Measurements from ENCODE around the gene FMO3.

FMO3 gene

DNA sequence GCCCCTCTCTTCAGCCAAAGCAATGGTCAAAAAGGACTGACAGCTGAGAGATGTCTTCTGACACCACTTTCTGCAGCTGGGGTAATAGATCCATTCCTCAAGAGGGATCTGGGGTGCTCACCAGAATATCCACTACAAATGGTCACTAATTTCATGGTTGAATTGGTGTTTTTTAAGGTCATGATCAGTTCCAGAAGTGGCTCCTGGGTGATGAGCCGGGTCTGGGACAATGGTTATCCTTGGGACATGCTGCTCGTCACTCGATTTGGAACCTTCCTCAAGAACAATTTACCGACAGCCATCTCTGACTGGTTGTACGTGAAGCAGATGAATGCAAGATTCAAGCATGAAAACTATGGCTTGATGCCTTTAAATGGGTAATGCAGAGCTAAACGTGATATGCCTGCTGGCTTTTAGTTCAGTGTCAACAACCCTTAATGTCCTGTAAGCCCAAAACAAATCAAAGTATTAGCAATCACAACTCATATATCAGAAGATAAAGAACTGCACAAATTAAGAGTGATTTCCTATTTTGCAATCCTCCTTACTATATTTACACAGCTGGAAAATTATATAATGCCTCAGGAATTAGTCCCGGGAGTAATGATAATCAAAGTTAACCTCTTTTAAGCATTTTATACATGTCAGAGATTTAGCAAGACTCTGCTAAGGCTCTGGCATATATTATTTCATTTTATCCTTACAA lies 20.1 kb downstream of the FMO3 start:
- no peaks in the 10 kb centered on the region for H3K36me3 ChIP-seq
- TF ChIP-seq, protein P1, sequence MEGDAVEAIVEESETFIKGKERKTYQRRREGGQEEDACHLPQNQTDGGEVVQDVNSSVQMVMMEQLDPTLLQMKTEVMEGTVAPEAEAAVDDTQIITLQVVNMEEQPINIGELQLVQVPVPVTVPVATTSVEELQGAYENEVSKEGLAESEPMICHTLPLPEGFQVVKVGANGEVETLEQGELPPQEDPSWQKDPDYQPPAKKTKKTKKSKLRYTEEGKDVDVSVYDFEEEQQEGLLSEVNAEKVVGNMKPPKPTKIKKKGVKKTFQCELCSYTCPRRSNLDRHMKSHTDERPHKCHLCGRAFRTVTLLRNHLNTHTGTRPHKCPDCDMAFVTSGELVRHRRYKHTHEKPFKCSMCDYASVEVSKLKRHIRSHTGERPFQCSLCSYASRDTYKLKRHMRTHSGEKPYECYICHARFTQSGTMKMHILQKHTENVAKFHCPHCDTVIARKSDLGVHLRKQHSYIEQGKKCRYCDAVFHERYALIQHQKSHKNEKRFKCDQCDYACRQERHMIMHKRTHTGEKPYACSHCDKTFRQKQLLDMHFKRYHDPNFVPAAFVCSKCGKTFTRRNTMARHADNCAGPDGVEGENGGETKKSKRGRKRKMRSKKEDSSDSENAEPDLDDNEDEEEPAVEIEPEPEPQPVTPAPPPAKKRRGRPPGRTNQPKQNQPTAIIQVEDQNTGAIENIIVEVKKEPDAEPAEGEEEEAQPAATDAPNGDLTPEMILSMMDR (IDR thresholded peaks at IDR 0.05; ENCODE audit: low read depth, low read length) = no peak
- no peak overlapping the region for H3K4me3 ChIP-seq (ENCODE audit: low read depth, low read length)
- no peak for DNase-seq
- no peaks in the 10 kb centered on the region for H3K9me3 ChIP-seq
- no peaks in the 10 kb centered on the region; the same call in 1 of the 2 replicates for H3K27me3 ChIP-seq
- no peaks in the 10 kb centered on the region for H3K4me1 ChIP-seq

DNA sequence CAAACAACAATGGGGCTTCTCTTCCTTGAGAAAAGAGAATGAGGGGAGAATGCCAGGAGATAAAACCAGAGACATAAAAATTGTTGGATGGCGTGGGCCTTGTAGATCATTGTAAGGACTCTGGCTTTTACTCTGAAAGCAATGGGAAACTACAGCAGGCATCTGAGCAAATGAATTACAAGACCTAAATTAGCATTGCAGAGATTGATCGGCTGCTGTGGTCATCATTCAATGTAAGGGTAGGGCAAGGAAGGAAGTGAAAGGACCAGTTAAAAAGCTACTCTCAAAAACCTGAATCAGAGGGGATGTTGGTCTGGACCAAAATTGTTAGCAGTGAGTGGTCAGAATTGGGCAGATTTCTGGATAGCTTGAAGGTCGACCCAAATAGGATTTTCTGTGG lies 21.4 kb downstream of the FMO3 start:
- H3K4me3 ChIP-seq (ENCODE audit: low read depth, low read length) = no peak overlapping the region
- H3K4me1 ChIP-seq = no peaks in the 10 kb centered on the region
- no peak for DNase-seq
- H3K36me3 ChIP-seq = no peaks in the 10 kb centered on the region
- no peaks in the 10 kb centered on the region; the same call in 1 of the 2 replicates for H3K27me3 ChIP-seq
- TF ChIP-seq, protein P1 (IDR thresholded peaks at IDR 0.05; ENCODE audit: low read depth, low read length) = no peak
- H3K9me3 ChIP-seq = no peaks in the 10 kb centered on the region

DNA sequence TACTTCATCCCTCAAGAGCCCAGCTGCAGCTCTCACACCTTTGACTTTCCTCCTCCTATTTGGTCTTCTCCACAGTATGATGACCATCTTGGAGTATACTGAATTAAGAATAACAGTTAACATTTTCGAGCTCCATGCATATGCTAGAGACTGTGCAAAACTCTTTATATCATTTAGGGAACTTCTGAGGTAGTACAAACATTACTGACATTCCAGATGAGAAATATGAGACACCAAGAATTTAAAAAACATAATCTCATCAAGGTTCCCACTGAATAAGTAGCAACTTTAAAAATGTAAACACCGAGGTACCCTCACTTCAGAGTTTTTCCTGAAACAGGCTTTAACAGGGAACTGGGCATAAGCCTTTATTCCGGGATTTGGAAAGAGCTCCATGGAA lies 22.7 kb downstream of the FMO3 start:
- TF ChIP-seq, protein P1 (IDR thresholded peaks at IDR 0.05; ENCODE audit: low read depth, low read length) = no peak
- Histone ChIP-seq H3K4me3 (ENCODE audit: low read depth, low read length) (no peak overlapping the region), H3K36me3 (no peaks in the 10 kb centered on the region), H3K4me1 (no peaks in the 10 kb centered on the region), H3K27me3 (no peaks in the 10 kb centered on the region; the same call in 1 of the 2 replicates), H3K9me3 (no peaks in the 10 kb centered on the region)
- no peak for DNase-seq

DNA sequence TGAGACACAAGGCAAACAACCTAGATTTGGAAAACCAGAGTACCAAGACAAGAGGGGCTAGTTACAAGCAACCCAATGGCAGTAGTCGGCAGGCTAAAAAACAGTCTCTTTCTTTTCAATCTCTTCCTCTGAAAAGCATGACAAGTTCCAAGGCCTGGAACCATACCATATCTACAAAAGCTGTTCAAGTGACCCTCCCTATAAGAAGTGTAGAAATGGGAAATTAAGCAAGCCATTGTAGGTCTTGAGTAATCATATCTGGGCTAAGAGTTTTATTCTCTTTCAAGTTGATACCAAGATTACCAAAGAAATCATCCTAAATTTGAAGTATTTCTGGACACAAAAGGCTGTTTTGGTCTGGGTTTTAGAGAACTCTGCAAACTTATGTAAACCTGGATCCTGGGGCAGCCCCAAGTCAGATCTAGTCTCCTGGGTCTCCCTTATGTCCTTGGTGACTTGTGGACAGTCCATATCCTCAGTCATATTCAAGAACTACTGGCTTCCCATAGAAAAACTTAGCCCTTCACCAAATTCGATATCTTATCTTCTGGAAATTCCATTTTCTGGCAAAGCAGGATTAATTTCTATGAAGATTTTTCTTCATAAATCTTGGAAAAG lies 24.7 kb downstream of the FMO3 start:
- Histone ChIP-seq H3K27me3 (no peaks in the 10 kb centered on the region; the same call in 1 of the 2 replicates), H3K36me3 (no peaks in the 10 kb centered on the region), H3K4me3 (ENCODE audit: low read depth, low read length) (no peak overlapping the region), H3K9me3 (no peaks in the 10 kb centered on the region), H3K4me1 (no peaks in the 10 kb centered on the region)
- TF ChIP-seq, protein P1 (IDR thresholded peaks at IDR 0.05; ENCODE audit: low read depth, low read length) = no peak
- DNase-seq = no peak

DNA sequence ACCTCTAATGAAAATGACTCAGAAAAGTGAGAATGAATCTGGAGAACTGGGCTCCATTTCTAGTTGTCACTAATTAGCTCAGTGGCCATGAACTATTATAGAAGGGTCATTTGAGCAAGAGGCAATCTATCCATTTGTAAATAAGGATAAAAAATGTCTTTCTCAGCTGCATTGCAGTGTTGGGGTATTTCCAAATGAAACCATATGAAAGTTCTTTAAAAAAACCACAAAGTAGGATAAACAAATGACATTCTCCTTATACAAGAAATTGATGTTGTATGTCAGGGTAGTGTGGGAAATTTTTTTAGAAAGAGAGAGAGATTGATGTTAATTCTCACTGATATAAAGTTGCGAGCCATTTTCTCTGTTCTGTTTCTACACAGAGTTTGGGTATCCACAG lies 26.0 kb downstream of the FMO3 start:
- no peaks in the 10 kb centered on the region for H3K36me3 ChIP-seq
- no peaks in the 10 kb centered on the region for H3K27me3 ChIP-seq
- TF ChIP-seq, protein P1 (IDR thresholded peaks at IDR 0.05; ENCODE audit: low read depth, low read length) = no peak
- DNase-seq = no peak
- H3K9me3 ChIP-seq = no peaks in the 10 kb centered on the region
- no peaks in the 10 kb centered on the region for H3K4me1 ChIP-seq
- no peak overlapping the region for H3K4me3 ChIP-seq (ENCODE audit: low read depth, low read length)

DNA sequence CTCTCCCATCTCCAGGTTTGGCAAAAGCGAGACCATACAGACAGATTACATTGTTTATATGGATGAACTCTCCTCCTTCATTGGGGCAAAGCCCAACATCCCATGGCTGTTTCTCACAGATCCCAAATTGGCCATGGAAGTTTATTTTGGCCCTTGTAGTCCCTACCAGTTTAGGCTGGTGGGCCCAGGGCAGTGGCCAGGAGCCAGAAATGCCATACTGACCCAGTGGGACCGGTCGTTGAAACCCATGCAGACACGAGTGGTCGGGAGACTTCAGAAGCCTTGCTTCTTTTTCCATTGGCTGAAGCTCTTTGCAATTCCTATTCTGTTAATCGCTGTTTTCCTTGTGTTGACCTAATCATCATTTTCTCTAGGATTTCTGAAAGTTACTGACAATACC lies 26.4 kb downstream of the FMO3 start:
- H3K4me1 ChIP-seq = no peaks in the 10 kb centered on the region
- H3K4me3 ChIP-seq (ENCODE audit: low read depth, low read length) = no peak overlapping the region
- TF ChIP-seq, protein P1 (IDR thresholded peaks at IDR 0.05; ENCODE audit: low read depth, low read length) = no peak
- no peaks in the 10 kb centered on the region for H3K9me3 ChIP-seq
- no peaks in the 10 kb centered on the region for H3K27me3 ChIP-seq
- DNase-seq = no peak
- no peaks in the 10 kb centered on the region for H3K36me3 ChIP-seq

Data from BE2C (cell line).